Measurements from ENCODE around the gene MORC3. TPM values are rescaled to one million over a fixed set of nuclear protein-coding genes. Genes with fewer than 3 reads are reported as not detected.
A peak's percentile ranks its signal among the peaks of the same experiment; 100 is the strongest.

MORC3 gene
- total RNA-seq, 1 donor from 2014 or later = 23.1 TPM

DNA sequence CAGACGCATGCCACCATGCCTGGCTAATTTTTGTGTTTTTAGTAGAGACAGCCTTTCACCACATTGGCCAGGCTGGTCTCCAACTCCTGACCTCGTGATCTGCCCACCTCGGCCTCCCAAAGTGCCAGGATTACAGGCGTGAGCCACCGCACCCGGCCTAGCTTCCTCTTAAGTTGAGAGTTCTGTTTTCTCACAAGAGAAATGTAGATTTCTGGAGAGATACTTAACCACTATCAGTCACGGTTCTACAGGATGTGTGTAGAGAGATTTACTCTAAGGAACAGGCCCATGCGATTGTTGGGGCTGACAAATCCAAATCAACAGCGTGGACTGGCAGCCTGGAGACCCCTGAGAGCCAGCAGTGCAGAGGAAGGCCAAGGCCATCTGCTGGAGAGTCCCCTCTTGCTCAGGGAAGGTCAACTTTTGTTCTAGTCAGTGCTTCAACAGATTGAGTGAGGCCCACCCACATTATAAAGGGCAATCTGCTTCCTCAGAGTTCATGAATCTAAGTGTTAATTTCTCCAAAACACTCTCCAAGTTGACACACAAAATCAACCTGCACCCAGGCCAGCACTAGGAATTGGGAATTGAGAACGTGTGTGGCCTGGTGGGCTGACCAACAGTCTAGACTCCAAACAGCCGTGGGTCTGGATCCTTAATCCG, 103.9 kb downstream of the MORC3 start:
- TF ChIP-seq, protein P1, sequence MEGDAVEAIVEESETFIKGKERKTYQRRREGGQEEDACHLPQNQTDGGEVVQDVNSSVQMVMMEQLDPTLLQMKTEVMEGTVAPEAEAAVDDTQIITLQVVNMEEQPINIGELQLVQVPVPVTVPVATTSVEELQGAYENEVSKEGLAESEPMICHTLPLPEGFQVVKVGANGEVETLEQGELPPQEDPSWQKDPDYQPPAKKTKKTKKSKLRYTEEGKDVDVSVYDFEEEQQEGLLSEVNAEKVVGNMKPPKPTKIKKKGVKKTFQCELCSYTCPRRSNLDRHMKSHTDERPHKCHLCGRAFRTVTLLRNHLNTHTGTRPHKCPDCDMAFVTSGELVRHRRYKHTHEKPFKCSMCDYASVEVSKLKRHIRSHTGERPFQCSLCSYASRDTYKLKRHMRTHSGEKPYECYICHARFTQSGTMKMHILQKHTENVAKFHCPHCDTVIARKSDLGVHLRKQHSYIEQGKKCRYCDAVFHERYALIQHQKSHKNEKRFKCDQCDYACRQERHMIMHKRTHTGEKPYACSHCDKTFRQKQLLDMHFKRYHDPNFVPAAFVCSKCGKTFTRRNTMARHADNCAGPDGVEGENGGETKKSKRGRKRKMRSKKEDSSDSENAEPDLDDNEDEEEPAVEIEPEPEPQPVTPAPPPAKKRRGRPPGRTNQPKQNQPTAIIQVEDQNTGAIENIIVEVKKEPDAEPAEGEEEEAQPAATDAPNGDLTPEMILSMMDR (IDR thresholded peaks at IDR 0.05) = no peak
- no peaks in the 10 kb centered on the region for H3K9me3 Mint-ChIP-seq (ENCODE audit: low read depth)

DNA sequence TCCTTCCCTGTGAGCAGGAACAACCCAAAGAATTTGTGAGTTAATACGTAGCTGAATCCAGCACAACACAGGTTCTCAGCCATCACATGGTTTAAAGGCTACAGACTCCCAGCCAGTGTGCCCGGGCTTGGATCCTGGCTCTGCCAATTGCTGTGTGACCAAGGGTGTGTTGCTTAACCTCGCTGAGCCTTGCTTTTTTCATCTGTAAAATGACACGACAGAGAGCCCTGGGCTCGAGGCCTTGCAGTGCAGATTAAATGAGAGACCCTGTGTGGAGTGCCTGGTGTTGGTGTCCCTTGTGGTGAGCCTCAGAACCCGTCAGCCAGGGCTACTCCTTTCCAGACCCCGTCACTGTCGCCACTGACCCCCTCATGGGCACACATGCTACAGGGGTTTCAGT, 104.6 kb downstream of the MORC3 start:
- DNase-seq (ENCODE audit: low spot score) = peak; percentile 70
- TF ChIP-seq, protein P1 (IDR thresholded peaks at IDR 0.05) = no peak
- Mint-ChIP-seq H3K27me3 (ENCODE audit: low read depth) (no peaks in the 10 kb centered on the region), H3K4me3 (ENCODE audit: unreplicated experiment) (no peak overlapping the region), H3K4me1 (ENCODE audit: low read depth) (peaks cover 27% of the 10 kb centered on the region), H3K36me3 (ENCODE audit: low read depth) (no peaks in the 10 kb centered on the region), H3K9me3 (ENCODE audit: low read depth) (no peaks in the 10 kb centered on the region), H3K27ac (ENCODE audit: unreplicated experiment) (no peak overlapping the region)

More for the DNA sequence above, 103.9 kb downstream of the MORC3 start:
- Mint-ChIP-seq H3K27me3 (ENCODE audit: low read depth) (no peaks in the 10 kb centered on the region), H3K36me3 (ENCODE audit: low read depth) (no peaks in the 10 kb centered on the region), H3K4me1 (ENCODE audit: low read depth) (peaks cover 20% of the 10 kb centered on the region), H3K27ac (ENCODE audit: unreplicated experiment) (no peak overlapping the region), H3K4me3 (ENCODE audit: unreplicated experiment) (no peak overlapping the region)
- peak; percentile 32 for DNase-seq (ENCODE audit: low spot score)

DNA sequence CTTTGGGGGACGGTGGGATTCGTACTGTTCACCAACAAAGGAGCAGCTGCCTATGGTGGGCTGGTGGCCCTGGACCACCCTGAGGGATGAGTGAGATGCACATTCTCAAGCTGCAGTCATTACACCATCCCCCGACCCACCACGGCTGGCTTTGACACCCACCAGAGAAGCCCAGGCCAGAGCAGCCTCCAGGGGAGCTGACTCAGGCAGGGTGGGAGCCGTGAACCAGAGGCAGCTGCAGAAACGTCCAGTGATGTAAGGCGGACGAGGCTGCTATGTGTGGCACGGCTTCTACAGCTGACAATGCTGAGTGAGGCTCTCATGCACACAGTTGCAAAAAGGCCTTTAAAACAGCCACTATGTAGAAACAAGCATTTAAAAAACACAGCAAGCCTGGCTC, 105.3 kb downstream of the MORC3 start:
- Mint-ChIP-seq H3K9me3 (ENCODE audit: low read depth) (no peaks in the 10 kb centered on the region), H3K27me3 (ENCODE audit: low read depth) (no peaks in the 10 kb centered on the region), H3K4me3 (ENCODE audit: unreplicated experiment) (no peak overlapping the region), H3K4me1 (ENCODE audit: low read depth) (peaks cover 27% of the 10 kb centered on the region), H3K27ac (ENCODE audit: unreplicated experiment) (no peak overlapping the region), H3K36me3 (ENCODE audit: low read depth) (no peaks in the 10 kb centered on the region)
- DNase-seq (ENCODE audit: low spot score) = peak; percentile 48
- TF ChIP-seq, protein P1 (IDR thresholded peaks at IDR 0.05) = no peak

Other genes starting within 250 kb of the MORC3 start
- 3.4 to 7.4 TPM (median 3.5 TPM) in 3 replicates for gene CBR3, start 185.1 kb upstream of the MORC3 start, total RNA-seq
- gene DOP1B, start 163.4 kb upstream of the MORC3 start, total RNA-seq = 17.1 to 23.1 TPM (median 17.8 TPM) in 3 replicates
- gene CHAF1B, start 65.2 kb downstream of the MORC3 start, total RNA-seq = 2.6 to 7.9 TPM (median 3.6 TPM) in 3 replicates
- gene CLDN14, start 159.9 kb downstream of the MORC3 start, total RNA-seq = not detected in 3 replicates

Measured in chondrocyte (in vitro differentiated cells).